H1 (cell line): ENCODE data around the gene PANX3. TPM values are rescaled to one million over a fixed set of nuclear protein-coding genes. Genes with fewer than 3 reads are reported as not detected.

Experiments used
- CTCF ChIA-PET: fragments of 300-600 bp; sonication (Branson Sonifier 250); formaldehyde crosslinking; loops from one replicate; lab custom pipeline; 2021; ENCODE audit not compliant: partially characterized antibody; lab: Charles Lee
- POLR2A ChIA-PET: fragments of 300-600 bp; sonication (Branson Sonifier 250); formaldehyde crosslinking; loops from one replicate; lab custom pipeline; 2021; ENCODE audit warnings: inconsistent platforms; ENCODE audit not compliant: partially characterized antibody; lab: Charles Lee
- DNase-seq, 2 experiments: peaks; one replicate each; pipeline versions ENCODE4 v3.0.0 to v3.0.0-alpha.2; 2010 to 2022; ENCODE audit warnings: low spot score in 2 of 2, low read depth in 1 of 2, mixed read lengths in 1 of 2
- FAIRE-seq: peaks from 2 replicates; lab custom pipeline; 2011; peaks lifted over from hg19 to GRCh38; lab: Jason Lieb, UNC
- H2AFZ ChIP-seq: 2 replicates; pipeline ENCODE4 v1.8.1; 2012; ENCODE audit warnings: low read length, inconsistent platforms
- H2AK5ac ChIP-seq: 2 replicates; pipeline ENCODE4 v1.6.1; 2013; ENCODE audit warnings: low read depth, low read length
- H2BK120ac ChIP-seq: replicated peaks from 2 replicates; pipeline ENCODE3; 2013; ENCODE audit warnings: low read depth, low read length, inconsistent platforms
- H2BK12ac ChIP-seq: 2 replicates; pipeline ENCODE4 v1.6.1; 2013; ENCODE audit warnings: low read depth, low read length
- H2BK15ac ChIP-seq: 2 replicates; pipeline ENCODE4 v1.6.1; 2013; ENCODE audit warnings: low read length
- H2BK20ac ChIP-seq: 2 replicates; pipeline ENCODE4 v1.6.1; 2013; ENCODE audit warnings: low read length
- H2BK5ac ChIP-seq: 2 replicates; pipeline ENCODE4 v1.6.1; 2013; ENCODE audit warnings: low read depth, low read length
- H3K14ac ChIP-seq: 2 replicates; pipeline ENCODE4 v1.6.1; 2013; ENCODE audit warnings: inconsistent platforms; ENCODE audit not compliant: insufficient read length
- H3K18ac ChIP-seq: 2 replicates; pipeline ENCODE4 v1.6.1; 2013; ENCODE audit warnings: low read length; ENCODE audit errors: extremely low read depth
- H3K23ac ChIP-seq: 2 replicates; pipeline ENCODE4 v1.6.1; 2013; ENCODE audit warnings: inconsistent platforms; ENCODE audit not compliant: insufficient read length
- H3K23me2 ChIP-seq: 2 replicates; pipeline ENCODE4 v1.6.1; 2013; ENCODE audit warnings: low read depth, low read length
- H3K27ac ChIP-seq: 2 replicates; pipeline ENCODE4 v1.6.1; 2011; ENCODE audit warnings: low read depth, low read length, inconsistent platforms
- H3K27me3 ChIP-seq, 4 experiments: replicated peaks in 1 of 4; 1 replicate in 1 of 4; 2 replicates in 3 of 4; pipeline versions ENCODE4 v1.6.1 to v1.8.1; 2011 to 2013; ENCODE audit warnings: low read length in 3 of 4, mild to moderate bottlenecking in 3 of 4, inconsistent platforms in 2 of 4, mixed read lengths in 2 of 4, moderate library complexity in 1 of 4; ENCODE audit not compliant: control insufficient read depth in 3 of 4, insufficient read depth in 3 of 4; ENCODE audit errors: extremely low read depth in 1 of 4
- H3K36me3 ChIP-seq, 4 experiments: 2 replicates each; pipeline versions ENCODE4 v1.6.1 to v1.8.1; 2011 to 2013; ENCODE audit warnings: mild to moderate bottlenecking in 4 of 4, low read length in 3 of 4, moderate library complexity in 2 of 4, control low read depth in 1 of 4, inconsistent platforms in 1 of 4; ENCODE audit not compliant: insufficient read depth in 4 of 4, control insufficient read depth in 2 of 4
- H3K4ac ChIP-seq: replicated peaks from 2 replicates; pipeline ENCODE3; 2013; ENCODE audit warnings: low read length, low read depth, mixed read lengths, inconsistent platforms; ENCODE audit not compliant: insufficient read length
- H3K4me1 ChIP-seq, 4 experiments: replicated peaks in 1 of 4; 1 replicate in 1 of 4; 2 replicates in 3 of 4; pipeline versions ENCODE4 v1.6.1 to v1.8.1; 2011 to 2013; ENCODE audit warnings: low read length in 3 of 4, inconsistent platforms in 2 of 4, mixed read lengths in 1 of 4; ENCODE audit not compliant: insufficient read depth in 4 of 4, control insufficient read depth in 3 of 4
- H3K4me2 ChIP-seq, 2 experiments: 2 replicates each; pipeline versions ENCODE4 v1.6.1 to v1.8.1; 2011 to 2013; ENCODE audit warnings: low read depth in 2 of 2, low read length in 2 of 2, control low read depth in 1 of 2, inconsistent platforms in 1 of 2, mild to moderate bottlenecking in 1 of 2; ENCODE audit not compliant: insufficient read depth in 1 of 2
- H3K4me3 ChIP-seq, 4 experiments: fragments of 200-600, 300-600 bp in 1 of 4; sonication (generic), shearing (Covaris generic), sonication (Bioruptor Twin) in 1 of 4; 2 replicates each; pipeline versions ENCODE4 v1.5.1 to v1.8.1; 2011 to 2016; ENCODE audit warnings: low read length in 4 of 4, low read depth in 3 of 4, control low read depth in 2 of 4, inconsistent platforms in 2 of 4, mild to moderate bottlenecking in 2 of 4, mixed read lengths in 1 of 4, moderate library complexity in 1 of 4; ENCODE audit not compliant: insufficient read depth in 2 of 4; ENCODE audit errors: extremely low read depth in 1 of 4
- H3K56ac ChIP-seq: replicated peaks from 2 replicates; pipeline ENCODE3; 2013; ENCODE audit warnings: low read depth, mild to moderate bottlenecking, mixed read lengths, low read length, inconsistent platforms; ENCODE audit not compliant: insufficient read length
- H3K79me1 ChIP-seq: 2 replicates; pipeline ENCODE4 v1.6.1; 2013; ENCODE audit warnings: low read depth, low read length, control low read depth
- H3K79me2 ChIP-seq, 2 experiments: 2 replicates each; pipeline versions ENCODE4 v1.6.1 to v1.8.1; 2012 to 2013; ENCODE audit warnings: low read length in 2 of 2, mild to moderate bottlenecking in 2 of 2, inconsistent platforms in 1 of 2; ENCODE audit not compliant: insufficient read depth in 2 of 2, control insufficient read depth in 1 of 2
- H3K9ac ChIP-seq, 4 experiments: replicated peaks in 1 of 4; 1 replicate in 1 of 4; 2 replicates in 3 of 4; pipeline versions ENCODE4 v1.6.1 to v1.8.1; 2011 to 2013; ENCODE audit warnings: low read depth in 3 of 4, low read length in 3 of 4, control low read depth in 2 of 4, mild to moderate bottlenecking in 2 of 4, moderate library complexity in 2 of 4, inconsistent platforms in 1 of 4; ENCODE audit errors: extremely low read depth in 1 of 4
- H3K9me3 ChIP-seq, 2 experiments: 2 replicates each; pipeline versions ENCODE4 v1.6.1 to v1.8.1; 2012 to 2013; ENCODE audit warnings: mild to moderate bottlenecking in 2 of 2, moderate library complexity in 2 of 2, control low read depth in 1 of 2, inconsistent platforms in 1 of 2, low read depth in 1 of 2, low read length in 1 of 2, mixed read lengths in 1 of 2; ENCODE audit not compliant: insufficient read depth in 2 of 2
- H4K20me1 ChIP-seq, 2 experiments: replicated peaks in 1 of 2; 2 replicates each; pipeline versions ENCODE3 to v1.8.1; 2011 to 2013; ENCODE audit warnings: inconsistent platforms in 2 of 2, low read length in 2 of 2, mild to moderate bottlenecking in 1 of 2; ENCODE audit not compliant: insufficient read depth in 2 of 2, control insufficient read depth in 1 of 2
- H4K5ac ChIP-seq: 2 replicates; pipeline ENCODE4 v1.6.1; 2013; ENCODE audit warnings: low read length, low read depth, mixed read lengths, inconsistent platforms; ENCODE audit not compliant: insufficient read length
- H4K8ac ChIP-seq: 2 replicates; pipeline ENCODE4 v1.8.0; 2013; ENCODE audit warnings: mild to moderate bottlenecking, moderate library complexity, low read length, inconsistent platforms; ENCODE audit not compliant: insufficient read depth; ENCODE audit errors: extremely low read depth
- H4K91ac ChIP-seq: replicated peaks from 2 replicates; pipeline ENCODE3; 2013; ENCODE audit warnings: low read length, mixed read lengths, inconsistent platforms; ENCODE audit not compliant: insufficient read length
- ATF2 ChIP-seq: IDR thresholded peaks from 2 replicates; pipeline ENCODE4 v1.6.1; 2012; ENCODE audit warnings: low read length, inconsistent platforms
- EP300 ChIP-seq, 2 experiments: IDR thresholded peaks; 1 replicate in 1 of 2; 2 replicates in 1 of 2; pipeline ENCODE4 v1.6.1; 2011 to 2012; ENCODE audit warnings: low read depth in 2 of 2, low read length in 2 of 2, mild to moderate bottlenecking in 2 of 2, borderline replicate concordance in 1 of 2, inconsistent platforms in 1 of 2, moderate library complexity in 1 of 2
- EZH2 ChIP-seq: fragments of 200-600 bp; sonication (generic); IDR thresholded peaks from 2 replicates; pipeline ENCODE4 v1.7.1; 2012; ENCODE audit warnings: low read depth, mild to moderate bottlenecking, moderate library complexity, low read length, inconsistent platforms; ENCODE audit not compliant: severe bottlenecking
- whole genome bisulfite sequencing, 2 experiments: shearing (Covaris generic) in 1 of 2; methylation state at CpG; one replicate each; pipeline versions ENCODE4 v1.1.6 to v1.1.7; 2013 to 2015; ENCODE audit warnings: low lambda C conversion rate in 2 of 2, mixed read lengths in 2 of 2, inconsistent platforms in 1 of 2, low coverage in 1 of 2, missing lambda C conversion rate in 1 of 2; ENCODE audit not compliant: insufficient replicate concordance in 2 of 2, insufficient coverage in 1 of 2, insufficient read length in 1 of 2; ENCODE audit errors: extremely low coverage in 1 of 2, missing lambda C conversion rate in 1 of 2; 5-methylcytosine and 5-hydroxymethylcytosine counted together
- polyA plus RNA-seq, 7 experiments: library from polyadenylated mRNA; depleted of rRNA in 3 of 7; stranded (reverse) in 5 of 7; unstranded in 2 of 7; fragments of >200 nt in 5 of 7; fragments of 200-250 nt in 2 of 7; gene quantifications; 1 replicate in 5 of 7; 2 replicates in 1 of 7; 4 replicates in 1 of 7; pipeline versions ENCODE4 v1.2.1 to v1.2.3, GENCODE V29; 2011 to 2013; ENCODE audit warnings: missing spikeins in 2 of 7, mixed read lengths in 2 of 7
- total RNA-seq: library from RNA; stranded (reverse); fragmentation: NEBNext Ultra II Directional; extraction: Animal tissue kit (Norgen Biotek cat#: 25700); gene quantifications from 2 replicates; pipeline ENCODE4 v1.2.1, GENCODE V29; 2021

The PANX3 gene
- total and polyA plus RNA-seq, 2 of the 8 experiments (the other 6 are each of a cell fraction or from before 2014, with no cell fraction given) = not detected

GRCh38 chr11:124595302-124595701 lies 15.9 kb upstream of the PANX3 start:
- no peak overlapping the region for H4K91ac ChIP-seq
- H3K4ac ChIP-seq = no peak overlapping the region
- H4K5ac ChIP-seq = no peak overlapping the region
- CTCF ChIA-PET = interaction anchor here (0.9 to 1.4 kb wide), 4 partner anchors 9 to 191 kb away, joined by 3 to 5 read pairs (median 4); no protein-coding TSS in a partner anchor
- no peak overlapping the region for H2BK15ac ChIP-seq
- H3K4me1 ChIP-seq = no peaks in the 10 kb centered on the region
- no peak overlapping the region for H2BK120ac ChIP-seq
- H3K23me2 ChIP-seq = no peaks in the 10 kb centered on the region; the same call in 1 of the 2 replicates
- H3K27ac ChIP-seq = no peak overlapping the region
- H2AFZ ChIP-seq = no peak overlapping the region
- H2BK12ac ChIP-seq = no peak overlapping the region
- no peak overlapping the region for H3K23ac ChIP-seq
- H4K20me1 ChIP-seq = no peaks in the 10 kb centered on the region
- no peak overlapping the region for H4K8ac ChIP-seq
- H3K4me3 ChIP-seq = no peak overlapping the region
- no peak overlapping the region for H3K14ac ChIP-seq
- H2BK5ac ChIP-seq = no peak overlapping the region
- FAIRE-seq (no peak), DNase-seq (no peak)
- no peaks in the 10 kb centered on the region for H3K79me1 ChIP-seq
- H3K18ac ChIP-seq = no peak overlapping the region
- no peaks in the 10 kb centered on the region for H3K36me3 ChIP-seq
- no peak overlapping the region for H3K9ac ChIP-seq
- no peaks in the 10 kb centered on the region for H3K9me3 ChIP-seq
- no peaks in the 10 kb centered on the region for H3K27me3 ChIP-seq
- no peak overlapping the region for H2AK5ac ChIP-seq
- no peak overlapping the region for H3K4me2 ChIP-seq
- no peak overlapping the region for H2BK20ac ChIP-seq
- H3K56ac ChIP-seq = no peak overlapping the region
- TF ChIP-seq ATF2 (no peak), EP300 (IDR thresholded peaks at IDR 0.05; ENCODE audit: borderline replicate concordance in 1 of 2, low read depth in 2 of 2, low read length in 2 of 2) (no peak), EZH2 (no peak)
- POLR2A ChIA-PET = no interaction called here
- H3K79me2 ChIP-seq = no peaks in the 10 kb centered on the region
- 91% methylated on average over 3 of the region's 3 CpGs; no CpG with 5 or more reads in 1 of the 2 experiments for WGBS, 2 experiments
